ENCODE results near the gene RUVBL1. TPM values are rescaled to one million over a fixed set of nuclear protein-coding genes. Genes with fewer than 3 reads are reported as not detected.

Gene RUVBL1
- total RNA-seq, 1 donor from 2014 or later = 18.8 TPM

GRCh38 chr3:128081846-128082245, 41.8 kb downstream of the RUVBL1 start:
- peaks cover 4% of the 10 kb centered on the region for H3K36me3 Mint-ChIP-seq (ENCODE audit: low read depth)
- peaks cover 51% of the 10 kb centered on the region for H3K4me1 Mint-ChIP-seq (ENCODE audit: low read depth)
- no peak overlapping the region for H3K4me3 Mint-ChIP-seq (ENCODE audit: unreplicated experiment)
- no peak for DNase-seq (ENCODE audit: low spot score)
- no peaks in the 10 kb centered on the region for H3K27me3 Mint-ChIP-seq (ENCODE audit: low read depth)
- peak overlapping the region; percentile 10 for H3K27ac Mint-ChIP-seq (ENCODE audit: unreplicated experiment)
- H3K9me3 Mint-ChIP-seq (ENCODE audit: low read depth) = no peaks in the 10 kb centered on the region
- no peak for TF ChIP-seq CTCF (IDR thresholded peaks at IDR 0.05)

- H3K9me3 Mint-ChIP-seq (ENCODE audit: low read depth) = no peaks in the 10 kb centered on the region
- TF ChIP-seq CTCF (IDR thresholded peaks at IDR 0.05) = no peak
- H3K4me1 Mint-ChIP-seq (ENCODE audit: low read depth) = peaks cover 51% of the 10 kb centered on the region
- no peak overlapping the region for H3K27ac Mint-ChIP-seq (ENCODE audit: unreplicated experiment)
- H3K36me3 Mint-ChIP-seq (ENCODE audit: low read depth) = peaks cover 4% of the 10 kb centered on the region
- H3K4me3 Mint-ChIP-seq (ENCODE audit: unreplicated experiment) = no peak overlapping the region
- no peaks in the 10 kb centered on the region for H3K27me3 Mint-ChIP-seq (ENCODE audit: low read depth)
- DNase-seq (ENCODE audit: low spot score) = no peak
These were observed 42.4 kb downstream of the RUVBL1 start for GRCh38 chr3:128081226-128081625.

- TF ChIP-seq CTCF (IDR thresholded peaks at IDR 0.05) = no peak
- Mint-ChIP-seq H3K36me3 (ENCODE audit: low read depth) (peaks cover 4% of the 10 kb centered on the region), H3K4me1 (ENCODE audit: low read depth) (peaks cover 56% of the 10 kb centered on the region), H3K9me3 (ENCODE audit: low read depth) (no peaks in the 10 kb centered on the region), H3K4me3 (ENCODE audit: unreplicated experiment) (no peak overlapping the region), H3K27me3 (ENCODE audit: low read depth) (no peaks in the 10 kb centered on the region), H3K27ac (ENCODE audit: unreplicated experiment) (no peak overlapping the region)
- DNase-seq (ENCODE audit: low spot score) = no peak
These were observed 43.1 kb downstream of the RUVBL1 start for GRCh38 chr3:128080323-128081080.

- H3K27me3 Mint-ChIP-seq (ENCODE audit: low read depth) = no peaks in the 10 kb centered on the region
- peaks cover 4% of the 10 kb centered on the region for H3K36me3 Mint-ChIP-seq (ENCODE audit: low read depth)
- H3K27ac Mint-ChIP-seq (ENCODE audit: unreplicated experiment) = no peak overlapping the region
- H3K4me1 Mint-ChIP-seq (ENCODE audit: low read depth) = peaks cover 60% of the 10 kb centered on the region
- DNase-seq (ENCODE audit: low spot score) = no peak
- H3K4me3 Mint-ChIP-seq (ENCODE audit: unreplicated experiment) = no peak overlapping the region
- TF ChIP-seq CTCF (IDR thresholded peaks at IDR 0.05) = no peak
- no peaks in the 10 kb centered on the region for H3K9me3 Mint-ChIP-seq (ENCODE audit: low read depth)
These were observed 43.8 kb downstream of the RUVBL1 start for GRCh38 chr3:128079823-128080222.

GRCh38 chr3:128078875-128079274, 44.7 kb downstream of the RUVBL1 start:
- no peak for TF ChIP-seq CTCF (IDR thresholded peaks at IDR 0.05)
- DNase-seq (ENCODE audit: low spot score) = no peak
- no peaks in the 10 kb centered on the region for H3K27me3 Mint-ChIP-seq (ENCODE audit: low read depth)
- H3K36me3 Mint-ChIP-seq (ENCODE audit: low read depth) = peaks cover 4% of the 10 kb centered on the region
- H3K4me1 Mint-ChIP-seq (ENCODE audit: low read depth) = peaks cover 54% of the 10 kb centered on the region
- no peak overlapping the region for H3K4me3 Mint-ChIP-seq (ENCODE audit: unreplicated experiment)
- H3K9me3 Mint-ChIP-seq (ENCODE audit: low read depth) = no peaks in the 10 kb centered on the region
- no peak overlapping the region for H3K27ac Mint-ChIP-seq (ENCODE audit: unreplicated experiment)

Measured in chondrocyte (in vitro differentiated cells).